ENCODE data around the gene SLF2.
A peak's percentile ranks its signal among the peaks of the same experiment; 100 is the strongest.
"Not testable (repeated sequence)": the region's sequence is repeated elsewhere in the genome, so short reads cannot be mapped to it uniquely, and the experiment has no call there.

The SLF2 gene

DNA sequence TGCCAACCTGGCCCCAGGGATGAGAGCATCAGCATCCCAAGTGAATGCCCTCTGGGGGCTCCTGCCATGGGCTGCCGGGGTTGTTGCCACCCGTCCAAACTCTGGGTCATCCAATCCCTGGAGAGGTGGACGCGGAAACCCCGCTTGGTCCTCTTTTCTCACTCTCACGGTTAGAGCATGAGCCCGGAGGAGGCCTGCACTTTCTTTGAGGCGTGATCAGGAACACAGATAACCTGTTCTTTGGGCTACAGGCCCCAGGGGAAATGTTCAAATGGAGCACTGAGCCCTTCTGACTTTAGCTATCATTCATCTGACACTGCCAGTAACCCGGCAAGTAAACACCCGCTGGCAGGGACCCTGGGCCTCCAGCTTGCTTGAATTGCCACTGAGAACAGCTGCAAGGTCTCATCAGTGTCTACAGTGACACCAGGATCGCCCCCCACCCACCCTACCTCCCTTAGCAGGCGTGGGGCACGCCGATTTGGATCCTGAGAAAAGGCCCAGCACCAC is 29.4 kb upstream of the SLF2 start:
- Histone ChIP-seq H3K4me3 (ENCODE audit: severe bottlenecking) (no peak overlapping the region), H3K27ac (ENCODE audit: poor library complexity, severe bottlenecking) (no peak overlapping the region), H3K36me3 (ENCODE audit: low read depth) (no peaks in the 10 kb centered on the region), H3K27me3 (ENCODE audit: insufficient read depth, poor library complexity, severe bottlenecking) (no peaks in the 10 kb centered on the region), H3K9me3 (ENCODE audit: severe bottlenecking) (no peaks in the 10 kb centered on the region), H3K4me1 (ENCODE audit: insufficient read depth, poor library complexity, severe bottlenecking) (peaks cover 8% of the 10 kb centered on the region)
- DNase-seq (ENCODE audit: low spot score) (no peak), ATAC-seq (ENCODE audit: low read depth) (no peak)
- TF ChIP-seq, protein P1, sequence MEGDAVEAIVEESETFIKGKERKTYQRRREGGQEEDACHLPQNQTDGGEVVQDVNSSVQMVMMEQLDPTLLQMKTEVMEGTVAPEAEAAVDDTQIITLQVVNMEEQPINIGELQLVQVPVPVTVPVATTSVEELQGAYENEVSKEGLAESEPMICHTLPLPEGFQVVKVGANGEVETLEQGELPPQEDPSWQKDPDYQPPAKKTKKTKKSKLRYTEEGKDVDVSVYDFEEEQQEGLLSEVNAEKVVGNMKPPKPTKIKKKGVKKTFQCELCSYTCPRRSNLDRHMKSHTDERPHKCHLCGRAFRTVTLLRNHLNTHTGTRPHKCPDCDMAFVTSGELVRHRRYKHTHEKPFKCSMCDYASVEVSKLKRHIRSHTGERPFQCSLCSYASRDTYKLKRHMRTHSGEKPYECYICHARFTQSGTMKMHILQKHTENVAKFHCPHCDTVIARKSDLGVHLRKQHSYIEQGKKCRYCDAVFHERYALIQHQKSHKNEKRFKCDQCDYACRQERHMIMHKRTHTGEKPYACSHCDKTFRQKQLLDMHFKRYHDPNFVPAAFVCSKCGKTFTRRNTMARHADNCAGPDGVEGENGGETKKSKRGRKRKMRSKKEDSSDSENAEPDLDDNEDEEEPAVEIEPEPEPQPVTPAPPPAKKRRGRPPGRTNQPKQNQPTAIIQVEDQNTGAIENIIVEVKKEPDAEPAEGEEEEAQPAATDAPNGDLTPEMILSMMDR (IDR thresholded peaks at IDR 0.05; ENCODE audit: poor library complexity, severe bottlenecking): no peak

DNA sequence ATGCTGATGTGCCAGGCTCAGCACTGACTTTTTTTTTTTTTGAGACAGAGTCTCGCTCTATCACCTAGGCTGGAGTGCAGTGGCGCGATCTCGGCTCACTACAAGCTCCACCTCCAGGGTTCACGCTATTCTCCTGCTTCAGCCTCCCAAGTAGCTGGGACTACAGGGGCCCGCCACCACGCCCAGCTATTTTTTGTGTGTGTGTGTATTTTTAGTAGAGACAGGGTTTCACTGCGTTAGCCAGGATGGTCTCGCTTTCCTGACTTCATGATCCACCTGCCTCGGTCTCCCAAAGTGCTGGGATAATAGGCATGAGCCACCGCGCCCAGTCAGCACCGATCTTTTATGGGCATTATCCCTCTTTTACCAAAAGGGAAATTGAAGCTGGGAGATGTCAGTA is 27.2 kb upstream of the SLF2 start:
- not testable (repeated sequence) for H3K27me3 ChIP-seq (ENCODE audit: insufficient read depth, poor library complexity, severe bottlenecking); DNase-seq (ENCODE audit: low spot score); H3K27ac ChIP-seq (ENCODE audit: poor library complexity, severe bottlenecking); H3K36me3 ChIP-seq (ENCODE audit: low read depth); H3K4me3 ChIP-seq (ENCODE audit: severe bottlenecking); H3K9me3 ChIP-seq (ENCODE audit: severe bottlenecking); ATAC-seq (ENCODE audit: low read depth)
- peaks cover 17% of the 10 kb centered on the region for H3K4me1 ChIP-seq (ENCODE audit: insufficient read depth, poor library complexity, severe bottlenecking)

DNA sequence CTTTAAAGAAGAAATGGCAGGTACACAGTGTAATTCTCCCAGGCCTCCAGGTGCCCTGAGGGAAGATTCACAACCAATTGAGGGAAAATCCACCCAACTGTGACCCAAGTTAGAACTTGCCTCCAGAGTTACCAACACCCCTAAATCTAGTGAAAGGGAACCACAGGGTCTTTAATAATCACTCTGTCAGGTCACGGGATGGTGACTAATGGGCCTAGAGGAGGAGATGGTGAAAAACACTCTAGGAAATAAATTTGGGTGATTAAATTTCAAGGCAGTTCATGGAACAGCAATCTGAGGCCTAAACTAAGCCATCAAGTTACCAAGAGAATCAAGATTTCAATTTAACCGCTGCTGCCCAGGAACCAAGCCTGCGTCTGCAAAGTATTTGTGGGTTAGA is 26.7 kb upstream of the SLF2 start:
- Histone ChIP-seq H3K4me3 (ENCODE audit: severe bottlenecking) (no peak overlapping the region), H3K27me3 (ENCODE audit: insufficient read depth, poor library complexity, severe bottlenecking) (no peaks in the 10 kb centered on the region), H3K9me3 (ENCODE audit: severe bottlenecking) (no peaks in the 10 kb centered on the region), H3K4me1 (ENCODE audit: insufficient read depth, poor library complexity, severe bottlenecking) (peaks cover 20% of the 10 kb centered on the region), H3K36me3 (ENCODE audit: low read depth) (no peaks in the 10 kb centered on the region), H3K27ac (ENCODE audit: poor library complexity, severe bottlenecking) (peak overlapping the region; percentile 9)
- ATAC-seq (ENCODE audit: low read depth): 0 out of 3 replicates have a peak, but pooled peaks have one; percentile 5
- TF ChIP-seq, protein P1 (IDR thresholded peaks at IDR 0.05; ENCODE audit: poor library complexity, severe bottlenecking): no peak
- no peak for DNase-seq (ENCODE audit: low spot score)

DNA sequence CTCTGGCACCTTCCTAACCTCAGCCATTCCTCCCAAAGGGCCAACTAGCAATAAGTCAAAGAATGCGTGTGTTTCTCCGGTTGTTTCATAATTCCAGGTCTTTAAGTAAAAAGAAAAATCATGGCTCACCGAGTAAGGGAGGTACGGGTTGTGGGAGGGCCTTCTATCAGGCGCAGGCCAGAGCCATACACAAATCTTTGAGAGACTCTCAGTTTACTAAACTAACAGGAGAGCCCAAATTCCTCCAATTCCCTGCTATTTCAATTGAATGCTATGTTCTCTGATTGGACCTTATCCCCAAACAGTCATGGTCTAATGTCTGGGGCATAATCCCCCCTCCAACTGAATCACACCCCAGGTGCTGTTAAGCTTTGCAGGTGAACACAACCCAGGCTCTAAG is 26.2 kb upstream of the SLF2 start:
- Histone ChIP-seq H3K4me1 (ENCODE audit: insufficient read depth, poor library complexity, severe bottlenecking) (peaks cover 22% of the 10 kb centered on the region), H3K9me3 (ENCODE audit: severe bottlenecking) (no peaks in the 10 kb centered on the region), H3K27me3 (ENCODE audit: insufficient read depth, poor library complexity, severe bottlenecking) (no peaks in the 10 kb centered on the region), H3K4me3 (ENCODE audit: severe bottlenecking) (no peak overlapping the region), H3K27ac (ENCODE audit: poor library complexity, severe bottlenecking) (peak overlapping the region; percentile 9), H3K36me3 (ENCODE audit: low read depth) (no peaks in the 10 kb centered on the region)
- TF ChIP-seq, protein P1 (IDR thresholded peaks at IDR 0.05; ENCODE audit: poor library complexity, severe bottlenecking): no peak
- DNase-seq (ENCODE audit: low spot score) (no peak), ATAC-seq (ENCODE audit: low read depth) (no peak)

DNA sequence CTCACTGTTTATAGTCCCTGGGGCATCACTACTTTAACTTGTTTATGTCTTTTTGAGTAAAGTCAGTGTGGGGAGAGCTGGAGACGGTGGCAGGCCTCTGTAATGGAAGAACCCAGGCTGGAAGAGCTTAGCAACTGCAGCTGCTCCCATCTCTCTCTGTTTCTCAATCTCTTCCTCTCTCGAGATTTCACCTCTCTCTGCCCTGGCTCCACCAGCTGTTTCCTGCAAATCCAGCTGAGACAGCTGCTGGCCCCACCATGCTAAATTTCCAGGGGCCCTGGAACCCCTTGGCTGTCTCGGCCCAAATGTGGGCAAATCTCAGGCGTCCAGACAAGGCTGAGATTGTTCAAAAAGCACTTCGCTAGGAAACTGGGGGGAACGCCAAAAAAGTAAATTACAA is 25.8 kb upstream of the SLF2 start:
- TF ChIP-seq, protein P1 (IDR thresholded peaks at IDR 0.05; ENCODE audit: poor library complexity, severe bottlenecking): no peak
- ATAC-seq (ENCODE audit: low read depth): no peak

More for the DNA sequence above, 25.8 kb upstream of the SLF2 start:
- peaks cover 22% of the 10 kb centered on the region for H3K4me1 ChIP-seq (ENCODE audit: insufficient read depth, poor library complexity, severe bottlenecking)
- no peaks in the 10 kb centered on the region for H3K36me3 ChIP-seq (ENCODE audit: low read depth)
- H3K4me3 ChIP-seq (ENCODE audit: severe bottlenecking): no peak overlapping the region
- no peaks in the 10 kb centered on the region for H3K27me3 ChIP-seq (ENCODE audit: insufficient read depth, poor library complexity, severe bottlenecking)
- H3K27ac ChIP-seq (ENCODE audit: poor library complexity, severe bottlenecking): no peak overlapping the region
- no peak for DNase-seq (ENCODE audit: low spot score)
- H3K9me3 ChIP-seq (ENCODE audit: severe bottlenecking): no peaks in the 10 kb centered on the region

All from RWPE2 (cell line).